Lower leg skin (tissue), 3 donors: Measurements from ENCODE around the gene CNTF.

Experiments
- POLR2A ChIP-seq, 2 donors: fragments of 450-650 bp; IDR thresholded peaks; one replicate each; pipeline ENCODE4 v1.6.1; 2016 to 2017; ENCODE audit warnings: antibody characterized with exemption in 2 of 2, mild to moderate bottlenecking in 1 of 2, moderate library complexity in 1 of 2
- TF ChIP-seq, protein P1 (sequence below), 3 donors: fragments of 450-650 bp; IDR thresholded peaks; one replicate each; pipeline ENCODE4 v1.5.1; 2016; ENCODE audit warnings: antibody characterized with exemption in 3 of 3, mild to moderate bottlenecking in 3 of 3, moderate library complexity in 2 of 3

- TF ChIP-seq, protein P1, sequence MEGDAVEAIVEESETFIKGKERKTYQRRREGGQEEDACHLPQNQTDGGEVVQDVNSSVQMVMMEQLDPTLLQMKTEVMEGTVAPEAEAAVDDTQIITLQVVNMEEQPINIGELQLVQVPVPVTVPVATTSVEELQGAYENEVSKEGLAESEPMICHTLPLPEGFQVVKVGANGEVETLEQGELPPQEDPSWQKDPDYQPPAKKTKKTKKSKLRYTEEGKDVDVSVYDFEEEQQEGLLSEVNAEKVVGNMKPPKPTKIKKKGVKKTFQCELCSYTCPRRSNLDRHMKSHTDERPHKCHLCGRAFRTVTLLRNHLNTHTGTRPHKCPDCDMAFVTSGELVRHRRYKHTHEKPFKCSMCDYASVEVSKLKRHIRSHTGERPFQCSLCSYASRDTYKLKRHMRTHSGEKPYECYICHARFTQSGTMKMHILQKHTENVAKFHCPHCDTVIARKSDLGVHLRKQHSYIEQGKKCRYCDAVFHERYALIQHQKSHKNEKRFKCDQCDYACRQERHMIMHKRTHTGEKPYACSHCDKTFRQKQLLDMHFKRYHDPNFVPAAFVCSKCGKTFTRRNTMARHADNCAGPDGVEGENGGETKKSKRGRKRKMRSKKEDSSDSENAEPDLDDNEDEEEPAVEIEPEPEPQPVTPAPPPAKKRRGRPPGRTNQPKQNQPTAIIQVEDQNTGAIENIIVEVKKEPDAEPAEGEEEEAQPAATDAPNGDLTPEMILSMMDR (IDR thresholded peaks at IDR 0.05): no peak
- TF ChIP-seq POLR2A (IDR thresholded peaks at IDR 0.05): no peak
Measured at GRCh38 chr11:58629857-58630256, 7.4 kb downstream of the CNTF start.
